ENCODE measurements around the gene MSH5. TPM values are rescaled to one million over a fixed set of nuclear protein-coding genes. Genes with fewer than 3 reads are reported as not detected.
"Not testable (repeated sequence)": the region's sequence is repeated elsewhere in the genome, so short reads cannot be mapped to it uniquely, and the experiment has no call there.

The MSH5 gene
- total RNA-seq, 2 experiments from 2014 or later: 60.3 to 61.5 TPM

- CTCF ChIA-PET: interaction anchor here (0.7 to 0.8 kb wide), 2 partner anchors 16 to 28 kb away, joined by 3 to 7 read pairs; no protein-coding TSS in a partner anchor
These were observed 61.5 kb downstream of the MSH5 start for GRCh38 chr6:31801031-31801927.

GRCh38 chr6:31805939-31806469 lies 66.2 kb downstream of the MSH5 start:
- CTCF ChIA-PET: interaction anchor here (1.0 to 2.0 kb wide), 6 partner anchors 8 to 76 kb away, joined by 4 to 10 read pairs (median 4); partner anchors contain the start of genes HSPA1A, HSPA1L and VARS1

More at GRCh38 chr6:31801031-31801927, 61.5 kb downstream of the MSH5 start:
- POLR2A ChIA-PET: interaction anchor here (0.6 to 0.7 kb wide), 2 partner anchors 136 to 148 kb away, joined by 3 to 7 read pairs; no protein-coding TSS in a partner anchor

GRCh38 chr6:31806470-31807272 lies 66.9 kb downstream of the MSH5 start, which contains the start of gene LSM2:
LSM2 (minus strand) TSS chr6:31806966; CDS start chr6:31806757, 209 bp downstream.
- CTCF ChIA-PET: interaction anchor here (0.6 to 2.0 kb wide), 10 partner anchors 9 to 1518 kb away, joined by 3 to 10 read pairs (median 4); partner anchors contain the start of genes HSPA1B and VARS1
- POLR2A ChIA-PET: interaction anchor here (0.6 to 3.1 kb wide), 13 partner anchors 8 to 1184 kb away, joined by 3 to 20 read pairs (median 4); partner anchors contain the start of genes GPANK1, HSPA1A, HSPA1B and HSPA1L

More at GRCh38 chr6:31805939-31806469, 66.2 kb downstream of the MSH5 start:
- POLR2A ChIA-PET: interaction anchor here (0.7 to 3.1 kb wide), 9 partner anchors 8 to 142 kb away, joined by 3 to 20 read pairs (median 3); partner anchors contain the start of genes GPANK1, HSPA1B, VARS1 and VWA7

- CTCF ChIA-PET: not testable (repeated sequence)
- POLR2A ChIA-PET: interaction anchor here (0.6 kb wide), 1 partner anchor 9 kb away, joined by 3 read pairs; no protein-coding TSS in a partner anchor
These were observed 68.8 kb downstream of the MSH5 start for GRCh38 chr6:31808599-31808998.

- ChIA-PET POLR2A (interaction anchor here (0.6 to 2.4 kb wide), 2 partner anchors 11 to 15 kb away, joined by 3 to 10 read pairs; partner anchors contain the start of gene HSPA1B), CTCF (interaction anchor here (1.2 kb wide), 1 partner anchor 10 kb away, joined by 4 read pairs; no protein-coding TSS in a partner anchor)
These were observed 71.8 kb downstream of the MSH5 start for GRCh38 chr6:31811645-31812044.

Other genes starting within 250 kb of the MSH5 start
- 10 to 100 TPM; 22.1 to 22.5 TPM for gene MICB, start 241.9 kb upstream of the MSH5 start, total RNA-seq
- gene MCCD1, start 211.0 kb upstream of the MSH5 start, total RNA-seq: not detected
- 100 to 1,000 TPM; 611 to 614 TPM for gene DDX39B, start 198.0 kb upstream of the MSH5 start, total RNA-seq
- gene ATP6V1G2, start 193.4 kb upstream of the MSH5 start, total RNA-seq: 1 to 10 TPM; 1.2 to 1.4 TPM
- 10 to 100 TPM; 11.4 to 12.3 TPM for gene NFKBIL1, start 192.4 kb upstream of the MSH5 start, total RNA-seq
- gene LTA, start 167.7 kb upstream of the MSH5 start, total RNA-seq: 100 to 1,000 TPM; 702 to 706 TPM
- 100 to 1,000 TPM; 161 to 162 TPM for gene TNF, start 164.4 kb upstream of the MSH5 start, total RNA-seq
- 100 to 1,000 TPM; 178 to 181 TPM for gene LTB, start 157.6 kb upstream of the MSH5 start, total RNA-seq
- 10 to 100 TPM; 16.3 to 19.2 TPM for gene LST1, start 153.7 kb upstream of the MSH5 start, total RNA-seq
- 10 to 100 TPM; 25.2 to 29.7 TPM for gene NCR3, start 147.0 kb upstream of the MSH5 start, total RNA-seq
- 10 to 100 TPM; 53.8 to 62.0 TPM for gene AIF1, start 124.8 kb upstream of the MSH5 start, total RNA-seq
- 100 to 1,000 TPM; 255 to 257 TPM for gene PRRC2A, start 119.3 kb upstream of the MSH5 start, total RNA-seq
- gene BAG6, start 87.3 kb upstream of the MSH5 start, total RNA-seq: 100 to 1,000 TPM; 254 to 267 TPM
- 1 to 10 TPM; 1.9 to 2.2 TPM for gene APOM, start 84.1 kb upstream of the MSH5 start, total RNA-seq
- 10 to 100 TPM; 16.7 to 17.6 TPM for gene C6orf47, start 79.2 kb upstream of the MSH5 start, total RNA-seq
- 10 to 100 TPM; 44.6 to 45.1 TPM for gene GPANK1, start 75.0 kb upstream of the MSH5 start, total RNA-seq
- 100 to 1,000 TPM; 329 TPM for gene CSNK2B, start 73.9 kb upstream of the MSH5 start, total RNA-seq
- 10 to 100 TPM; 18.1 to 20.1 TPM for gene LY6G5B, start 70.0 kb upstream of the MSH5 start, total RNA-seq
- 1 to 10 TPM; 3.1 to 3.5 TPM for gene LY6G5C, start 58.9 kb upstream of the MSH5 start, total RNA-seq
- gene ABHD16A, start 36.7 kb upstream of the MSH5 start, total RNA-seq: 10 to 100 TPM; 30.1 to 32.0 TPM
- gene LY6G6F, start 33.1 kb upstream of the MSH5 start, total RNA-seq: not detected
- not detected for gene LY6G6D, start 24.7 kb upstream of the MSH5 start, total RNA-seq
- not detected for gene LY6G6C, start 18.3 kb upstream of the MSH5 start, total RNA-seq
- under 1 TPM in 1 of 2 experiments, not detected in 1; 0.06 TPM for gene MPIG6B, start 16.6 kb upstream of the MSH5 start, total RNA-seq
- gene DDAH2, start 10.7 kb upstream of the MSH5 start, total RNA-seq: 1 to 10 TPM; 4.6 to 4.9 TPM
- 100 to 1,000 TPM; 383 to 395 TPM for gene CLIC1, start 3.5 kb upstream of the MSH5 start, total RNA-seq
- 1 to 10 TPM; 7.6 to 8.6 TPM for gene SAPCD1, start 22.7 kb downstream of the MSH5 start, total RNA-seq
- 1 to 10 TPM; 1.6 to 1.9 TPM for gene VWA7, start 37.3 kb downstream of the MSH5 start, total RNA-seq
- 100 to 1,000 TPM; 190 to 191 TPM for gene VARS1, start 55.7 kb downstream of the MSH5 start, total RNA-seq
- gene LSM2, start 67.0 kb downstream of the MSH5 start, total RNA-seq: 100 to 1,000 TPM; 154 to 166 TPM
- 1 to 10 TPM; 2.6 to 2.7 TPM for gene HSPA1L, start 75.3 kb downstream of the MSH5 start, total RNA-seq
- 10 to 100 TPM; 62.0 to 63.9 TPM for gene HSPA1A, start 75.5 kb downstream of the MSH5 start, total RNA-seq
- gene HSPA1B, start 87.7 kb downstream of the MSH5 start, total RNA-seq: 10 to 100 TPM; 82.6 to 86.9 TPM
- 10 to 100 TPM; 15.9 to 17.4 TPM for gene NEU1, start 122.8 kb downstream of the MSH5 start, total RNA-seq
- gene SLC44A4, start 139.0 kb downstream of the MSH5 start, total RNA-seq: not detected
- gene EHMT2, start 157.7 kb downstream of the MSH5 start, total RNA-seq: 10 to 100 TPM; 67.4 to 67.8 TPM
- gene ZBTB12, start 162.1 kb downstream of the MSH5 start, total RNA-seq: 1 to 10 TPM; 3.3 to 3.6 TPM
- under 1 TPM; 0.59 to 0.82 TPM for gene C2, start 187.7 kb downstream of the MSH5 start, total RNA-seq
- gene CFB, start 206.1 kb downstream of the MSH5 start, total RNA-seq: not detected
- gene NELFE, start 219.0 kb downstream of the MSH5 start, total RNA-seq: 10 to 100 TPM; 80.0 to 85.7 TPM
- gene SKIC2, start 219.2 kb downstream of the MSH5 start, total RNA-seq: 100 to 1,000 TPM; 106 to 109 TPM
- gene DXO, start 232.1 kb downstream of the MSH5 start, total RNA-seq: 10 to 100 TPM; 11.8 to 13.7 TPM
- gene C4A, start 242.1 kb downstream of the MSH5 start, total RNA-seq: 1 to 10 TPM; 3.0 to 3.7 TPM

All from activated CD8-positive, alpha-beta memory T cell treated with anti-CD3 and anti-CD28 coated beads for 36 hours (primary cell).